B cell (primary cell): Measurements from ENCODE around the gene SRD5A3. TPM values are rescaled to one million over a fixed set of nuclear protein-coding genes. Genes with fewer than 3 reads are reported as not detected.

Source experiments
- ATAC-seq: fragments of 200-7000 bp; cut with Tn5 transposase; one replicate; pipeline ENCODE4 v1.10.0; 2021; ENCODE audit warnings: low read depth, mild to moderate bottlenecking, moderate number of reproducible peaks, moderate library complexity
- CTCF ChIA-PET: fragments of 350-600 bp; sonication (Branson Sonifier 250); formaldehyde crosslinking; loops from one replicate; lab custom pipeline; 2021; ENCODE audit warnings: antibody characterized with exemption, inconsistent platforms; lab: Charles Lee
- POLR2A ChIA-PET: fragments of 350-600 bp; sonication (Branson Sonifier 250); formaldehyde crosslinking; loops from one replicate; lab custom pipeline; 2021; ENCODE audit warnings: antibody characterized with exemption; lab: Charles Lee
- DNase-seq: peaks from one replicate; pipeline ENCODE4 v3.0.0; 2013
- H2AFZ ChIP-seq: 2 replicates; pipeline ENCODE4 v1.6.1; 2012; ENCODE audit warnings: mild to moderate bottlenecking, low read depth, low read length; ENCODE audit not compliant: insufficient read depth, poor library complexity, severe bottlenecking
- H3K27ac ChIP-seq, 2 donors: 1 replicate in 1 of 2; 2 replicates in 1 of 2; pipeline ENCODE4 v1.5.1; 2012 to 2013; ENCODE audit warnings: low read length in 2 of 2, mild to moderate bottlenecking in 2 of 2, moderate library complexity in 1 of 2
- H3K27me3 ChIP-seq, 4 experiments: fragments of 200-600 bp in 1 of 4; sonication (generic) in 1 of 4; replicated peaks in 1 of 4; 1 replicate in 2 of 4; 2 replicates in 2 of 4; pipeline versions ENCODE4 v1.6.1 to v1.7.0; 2013 to 2016; ENCODE audit warnings: low read length in 3 of 4, mild to moderate bottlenecking in 2 of 4, mixed read lengths in 1 of 4, moderate library complexity in 1 of 4; ENCODE audit not compliant: insufficient read depth in 4 of 4, control insufficient read depth in 3 of 4; ENCODE audit errors: control extremely low read depth in 1 of 4
- H3K36me3 ChIP-seq, 2 experiments: replicated peaks in 1 of 2; 1 replicate in 1 of 2; 2 replicates in 1 of 2; pipeline versions ENCODE4 v1.6.1 to v1.7.1; 2013; ENCODE audit warnings: low read length in 1 of 2; ENCODE audit not compliant: insufficient read depth in 2 of 2, control insufficient read depth in 1 of 2; ENCODE audit errors: control extremely low read depth in 1 of 2, extremely low read depth in 1 of 2
- H3K4me1 ChIP-seq, 2 donors: fragments of 200-600 bp in 1 of 2; sonication (generic) in 1 of 2; 1 replicate in 1 of 2; 2 replicates in 1 of 2; pipeline versions ENCODE4 v1.5.1 to v1.6.1; 2013 to 2017; ENCODE audit warnings: low read length in 2 of 2; ENCODE audit not compliant: control insufficient read depth in 2 of 2, insufficient read depth in 2 of 2
- H3K4me2 ChIP-seq: replicated peaks from 2 replicates; pipeline ENCODE3; 2012; ENCODE audit warnings: mild to moderate bottlenecking, low read depth, low read length; ENCODE audit not compliant: poor library complexity, severe bottlenecking
- H3K4me3 ChIP-seq, 5 experiments: fragments of 200-600 bp in 1 of 5; sonication (generic) in 1 of 5; 1 replicate in 3 of 5; 2 replicates in 2 of 5; pipeline versions ENCODE4 v1.5.1 to v1.7.0; 2011 to 2016; ENCODE audit warnings: low read length in 4 of 5, mild to moderate bottlenecking in 4 of 5, low read depth in 2 of 5, control low read depth in 1 of 5, moderate library complexity in 1 of 5; ENCODE audit not compliant: insufficient read depth in 1 of 5; ENCODE audit errors: control extremely low read depth in 1 of 5, extremely low read depth in 1 of 5
- H3K79me2 ChIP-seq: fragments of 200-600 bp; sonication (generic); one replicate; pipeline ENCODE4 v1.6.0; 2016; ENCODE audit warnings: low read length; ENCODE audit not compliant: control insufficient read depth, insufficient read depth
- H3K9ac ChIP-seq: fragments of 200-600 bp; sonication (generic); 2 replicates; pipeline ENCODE4 v1.6.1; 2017; ENCODE audit warnings: mild to moderate bottlenecking, low read length, moderate library complexity
- H3K9me3 ChIP-seq, 3 donors: one replicate each; pipeline versions ENCODE4 v1.6.1 to v1.7.1; 2013; ENCODE audit warnings: low read length in 2 of 3; ENCODE audit not compliant: control insufficient read depth in 2 of 3, insufficient read depth in 1 of 3; ENCODE audit errors: control extremely low read depth in 1 of 3
- H4K20me1 ChIP-seq: 2 replicates; pipeline ENCODE4 v1.6.0; 2012; ENCODE audit warnings: mild to moderate bottlenecking, low read length; ENCODE audit not compliant: insufficient read depth, control insufficient read depth, poor library complexity, severe bottlenecking
- H3K27ac Mint-ChIP-seq: one replicate; pipeline ENCODE4 v1.8.0; 2021; ENCODE audit warnings: mixed read lengths
- H3K27me3 Mint-ChIP-seq: one replicate; pipeline ENCODE4 v1.8.0; 2021; ENCODE audit warnings: mixed read lengths
- H3K4me1 Mint-ChIP-seq: one replicate; pipeline ENCODE4 v1.8.0; 2021; ENCODE audit warnings: mixed read lengths
- H3K4me3 Mint-ChIP-seq: one replicate; pipeline ENCODE4 v1.8.0; 2021; ENCODE audit warnings: mixed read lengths
- H3K9me3 Mint-ChIP-seq: one replicate; pipeline ENCODE4 v1.8.0; 2022; ENCODE audit warnings: mixed read lengths; ENCODE audit not compliant: insufficient read depth
- CTCF ChIP-seq: fragments of 200-600 bp; IDR thresholded peaks from one replicate; pipeline ENCODE4 v1.8.0; 2022; ENCODE audit warnings: antibody characterized with exemption, mild to moderate bottlenecking
- EZH2 ChIP-seq: IDR thresholded peaks from 2 replicates; pipeline ENCODE4 v1.6.1; 2012; ENCODE audit warnings: borderline replicate concordance, low read depth, mild to moderate bottlenecking, moderate library complexity, low read length; ENCODE audit not compliant: insufficient read depth, poor library complexity, severe bottlenecking
- WGBS: methylation state at CpG from one replicate; pipeline ENCODE4 v1.1.5; 2013; ENCODE audit warnings: missing lambda C conversion rate; ENCODE audit not compliant: insufficient coverage; 5-methylcytosine and 5-hydroxymethylcytosine counted together
- intact Hi-C: fragments of 100-400 bp; cut with micrococcal nuclease; formaldehyde crosslinking; loops from one replicate; pipeline ENCODE4 v1.10.0; 2022
- polyA plus RNA-seq: library from polyadenylated mRNA; depleted of rRNA; stranded (reverse); fragments of >200 nt; gene quantifications from 2 replicates; pipeline ENCODE4 v1.2.3, GENCODE V29; 2012
- total RNA-seq, 2 donors: library from RNA; stranded (reverse); fragments of 120-200 nt in 1 of 2; gene quantifications; 1 replicate in 1 of 2; 2 replicates in 1 of 2; pipeline versions ENCODE4 v1.2.3 to v1.2.4, GENCODE V29; 2013 to 2022

The SRD5A3 gene
- total and polyA plus RNA-seq, 2 donors (not counting 1 experiment from before 2014, with no cell fraction given), result 0.88 to 3.6 TPM

GRCh38 chr4:55318175-55319129 is 27.6 kb upstream of the SRD5A3 start:
- Histone ChIP-seq H3K79me2 (no peaks in the 10 kb centered on the region), H3K27ac (no peak overlapping the region), H2AFZ (no peak overlapping the region), H3K9me3 (no peaks in the 10 kb centered on the region), H3K27me3 (peaks cover 0 to 4% (median 0%) of the 10 kb centered on the region in 4 experiments), H3K4me3 (no peak overlapping the region), H3K4me1 (no peaks in the 10 kb centered on the region), H3K36me3 (no peaks in the 10 kb centered on the region), H3K4me2 (no peak overlapping the region), H3K9ac (no peak overlapping the region), H4K20me1 (no peaks in the 10 kb centered on the region)
- Mint-ChIP-seq H3K4me1 (no peaks in the 10 kb centered on the region), H3K4me3 (no peak overlapping the region), H3K9me3 (peaks cover 3% of the 10 kb centered on the region), H3K27me3 (peaks cover 27% of the 10 kb centered on the region), H3K27ac (no peak overlapping the region)
- intact Hi-C loops, result no loop called here
- WGBS, result 0% methylated on average over 1 of the region's 5 CpGs
- TF ChIP-seq CTCF (no peak), EZH2 (no peak)
- DNase-seq (no peak), ATAC-seq (no peak)
- ChIA-PET POLR2A (no interaction called here), CTCF (no interaction called here)

- intact Hi-C loops, result loop anchor here (5.0 kb wide), 1 partner anchor 999 kb away; no protein-coding TSS in a partner anchor
- Mint-ChIP-seq H3K9me3 (no peaks in the 10 kb centered on the region), H3K27me3 (peaks cover 36% of the 10 kb centered on the region), H3K4me3 (no peak overlapping the region), H3K27ac (no peak overlapping the region), H3K4me1 (no peaks in the 10 kb centered on the region)
- no peak for ATAC-seq
- no peak overlapping the region for H3K4me2 ChIP-seq
- H3K27ac ChIP-seq, result no peak overlapping the region
- no peaks in the 10 kb centered on the region for H3K9me3 ChIP-seq
- CTCF ChIA-PET, result interaction anchor here (2.5 kb wide), 1 partner anchor 10 kb away, joined by 11 read pairs; no protein-coding TSS in a partner anchor
- H4K20me1 ChIP-seq, result no peaks in the 10 kb centered on the region
- no peaks in the 10 kb centered on the region for H3K36me3 ChIP-seq
- H3K4me1 ChIP-seq, result no peaks in the 10 kb centered on the region
- WGBS, result 0% methylated on average over 1 of the region's 8 CpGs
- peaks cover 0 to 4% (median 2%) of the 10 kb centered on the region in 4 experiments for H3K27me3 ChIP-seq
- no peak for DNase-seq
- H2AFZ ChIP-seq, result no peak overlapping the region
- TF ChIP-seq CTCF, result peak; percentile 44
- no peak for TF ChIP-seq EZH2
- no peaks in the 10 kb centered on the region for H3K79me2 ChIP-seq
- H3K4me3 ChIP-seq, result no peak overlapping the region
- POLR2A ChIA-PET, result no interaction called here
- no peak overlapping the region for H3K9ac ChIP-seq
Measured at GRCh38 chr4:55321707-55322264, 24.3 kb upstream of the SRD5A3 start.
